SH-SY5Y (cell line): ENCODE data around the gene RBFOX1.

Source experiments
- GATA2 ChIP-seq: IDR thresholded peaks from 2 replicates; pipeline ENCODE4 v1.6.1; 2011; ENCODE audit warnings: mild to moderate bottlenecking, low read depth, low read length
- GATA3 ChIP-seq: IDR thresholded peaks from 2 replicates; pipeline ENCODE4 v1.6.1; 2011; ENCODE audit warnings: low read depth, mild to moderate bottlenecking, low read length, moderate library complexity

RBFOX1 gene

DNA sequence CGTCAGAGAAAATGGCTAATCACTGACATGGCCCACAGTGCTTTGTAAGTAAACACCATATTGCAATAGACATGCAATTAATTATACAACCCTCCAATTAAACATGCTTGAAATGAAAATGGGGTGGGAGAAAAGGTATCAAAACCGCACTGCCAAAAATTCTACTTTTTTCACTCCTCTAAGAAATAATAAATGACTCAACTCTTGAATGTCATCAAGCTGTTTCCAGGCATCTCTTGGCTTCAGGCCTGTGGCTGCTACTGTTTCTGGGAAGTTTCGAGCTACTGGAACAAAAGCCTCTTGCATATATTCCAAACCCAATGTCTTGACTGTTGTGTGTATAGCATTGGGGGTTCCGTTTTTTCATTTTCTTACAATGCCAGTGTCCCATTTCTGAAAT lies 412.6 kb downstream of the RBFOX1 start:
- TF ChIP-seq GATA2 (no peak), GATA3 (no peak)

DNA sequence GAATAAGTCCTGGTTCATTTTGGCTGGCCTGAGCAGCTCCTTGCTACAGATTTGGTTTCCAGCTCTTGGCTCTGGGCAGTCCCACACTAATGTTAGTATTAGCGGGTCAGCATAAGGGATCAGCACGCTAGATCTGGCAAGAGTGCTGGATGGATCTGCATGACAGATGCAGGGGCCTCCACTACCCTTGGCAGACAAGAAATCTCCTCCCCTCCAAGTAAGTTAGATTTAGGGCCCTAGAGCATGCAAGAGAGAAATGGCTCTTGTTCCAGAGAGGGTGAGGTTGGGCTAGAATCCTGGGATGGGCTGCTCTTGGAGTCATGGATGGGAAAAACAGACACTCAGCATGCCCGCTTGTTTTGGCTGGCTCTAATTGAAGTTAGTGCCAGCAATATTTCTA lies 414.3 kb downstream of the RBFOX1 start:
- no peak for TF ChIP-seq GATA2
- no peak for TF ChIP-seq GATA3

DNA sequence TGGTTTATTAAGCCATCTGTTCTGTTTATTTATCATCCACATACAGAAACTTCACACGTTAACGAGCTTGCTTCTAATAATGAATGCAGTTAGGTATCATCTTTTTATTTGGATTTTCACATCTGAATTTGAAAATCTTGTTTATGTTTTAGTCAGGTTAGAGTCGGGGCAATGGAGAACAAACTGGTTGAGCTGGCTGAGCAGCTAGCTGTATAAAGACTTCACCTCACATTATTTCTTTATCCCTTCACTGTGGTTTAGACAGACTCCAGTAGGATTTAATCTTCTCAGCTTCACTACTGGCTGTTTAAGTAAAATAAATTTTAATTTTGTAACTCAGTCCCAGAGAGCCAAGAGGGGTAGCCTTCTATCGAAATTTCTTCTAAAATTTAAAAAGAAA lies 415.9 kb downstream of the RBFOX1 start:
- TF ChIP-seq GATA3: no peak
- TF ChIP-seq GATA2: no peak

DNA sequence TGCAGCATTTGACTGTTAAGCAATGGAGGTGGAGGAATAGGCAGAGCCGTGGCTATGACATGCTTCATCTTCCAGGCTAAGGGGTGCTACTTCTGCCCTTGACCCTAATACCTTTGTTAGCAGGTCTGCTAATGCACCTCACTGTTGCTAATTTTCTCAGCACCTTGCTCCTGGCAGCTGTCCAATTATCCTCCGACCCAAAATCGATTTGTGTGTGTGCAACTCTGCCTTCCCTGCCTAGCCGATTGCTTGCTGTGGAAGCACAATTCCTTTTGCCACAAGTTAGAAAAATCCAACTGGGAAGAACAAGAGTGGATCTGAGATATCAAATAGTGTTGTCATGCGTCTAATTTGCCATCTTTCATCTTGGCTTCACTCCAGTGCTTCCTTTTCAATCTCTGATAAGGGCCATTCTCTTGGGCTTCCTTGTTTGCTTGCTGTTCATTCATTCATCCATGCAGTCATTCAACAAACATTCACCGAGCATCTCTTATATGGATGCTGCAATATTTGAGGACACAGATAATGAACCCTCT lies 422.8 kb downstream of the RBFOX1 start:
- no peak for TF ChIP-seq GATA2
- TF ChIP-seq GATA3: no peak
